GM12872 (cell line): ENCODE measurements around the gene IGFN1.

Experiments used
- CTCF ChIP-seq: IDR thresholded peaks from 3 replicates; pipeline ENCODE4 v1.5.1; 2011; ENCODE audit warnings: low read depth, mild to moderate bottlenecking, low read length, moderate library complexity; ENCODE audit not compliant: insufficient read depth

Gene IGFN1

GRCh38 chr1:201213926-201214325, 23.3 kb downstream of the IGFN1 start:
- no peak for TF ChIP-seq CTCF

- peak; percentile 26; the same call in 1 of the 3 replicates for TF ChIP-seq CTCF
These were observed 23.8 kb downstream of the IGFN1 start for GRCh38 chr1:201214461-201214860.

GRCh38 chr1:201214886-201215285, 24.3 kb downstream of the IGFN1 start:
- TF ChIP-seq CTCF: no peak

GRCh38 chr1:201215531-201216357, 25.1 kb downstream of the IGFN1 start:
- TF ChIP-seq CTCF: no peak

GRCh38 chr1:201216395-201217085, 25.9 kb downstream of the IGFN1 start:
- TF ChIP-seq CTCF: no peak

GRCh38 chr1:201217146-201217545, 26.5 kb downstream of the IGFN1 start:
- no peak for TF ChIP-seq CTCF

- TF ChIP-seq CTCF: no peak
These were observed 27.2 kb downstream of the IGFN1 start for GRCh38 chr1:201217851-201218250.
